Left kidney (tissue), 2 donors: Measurements from ENCODE around the gene GPC5. TPM values are rescaled to one million over a fixed set of nuclear protein-coding genes. Genes with fewer than 3 reads are reported as not detected.
"Not testable (repeated sequence)": the region's sequence is repeated elsewhere in the genome, so short reads cannot be mapped to it uniquely, and the experiment has no call there.

Experiments used
- DNase-seq: peaks from one replicate; pipeline ENCODE4 v3.0.0-alpha.2; 2013
- polyA plus RNA-seq: library from polyadenylated mRNA; unstranded; fragments of 120-200 nt; gene quantifications from one replicate; pipeline ENCODE4 v1.2.1, GENCODE V29; 2013; ENCODE audit not compliant: insufficient read length

Gene GPC5
- polyA plus RNA-seq, 1 donor = 5.1 TPM

GRCh38 chr13:91889641-91890040, 491.2 kb downstream of the GPC5 start:
- DNase-seq = no peak

- DNase-seq = no peak
Observed at GRCh38 chr13:91891141-91891540, 492.7 kb downstream of the GPC5 start.

- DNase-seq = no peak
Observed at GRCh38 chr13:91893040-91893439, 494.6 kb downstream of the GPC5 start.

GRCh38 chr13:91894316-91894715, 495.9 kb downstream of the GPC5 start:
- DNase-seq = peak; percentile 4

DNA sequence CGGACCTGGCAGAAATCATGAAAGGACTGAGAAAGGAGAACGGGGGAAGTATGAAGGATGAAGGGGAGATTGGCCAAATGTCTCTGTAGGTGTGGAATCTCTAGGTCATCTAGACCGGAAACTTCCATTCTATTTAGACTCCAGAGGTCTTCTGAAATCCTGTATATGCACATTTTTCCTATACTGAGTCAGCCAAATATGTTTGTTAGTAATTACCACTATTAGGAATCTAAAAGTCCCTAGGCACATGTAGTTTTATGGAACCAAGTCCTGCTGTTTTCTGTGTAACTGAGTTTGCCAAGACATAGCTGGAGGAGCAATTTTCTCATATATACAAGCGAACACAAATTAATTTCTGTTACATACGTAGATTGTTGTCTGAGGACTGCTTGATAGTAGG, 498.1 kb downstream of the GPC5 start:
- no peak for DNase-seq

GRCh38 chr13:91898986-91899385, 500.6 kb downstream of the GPC5 start:
- DNase-seq = not testable (repeated sequence)

DNA sequence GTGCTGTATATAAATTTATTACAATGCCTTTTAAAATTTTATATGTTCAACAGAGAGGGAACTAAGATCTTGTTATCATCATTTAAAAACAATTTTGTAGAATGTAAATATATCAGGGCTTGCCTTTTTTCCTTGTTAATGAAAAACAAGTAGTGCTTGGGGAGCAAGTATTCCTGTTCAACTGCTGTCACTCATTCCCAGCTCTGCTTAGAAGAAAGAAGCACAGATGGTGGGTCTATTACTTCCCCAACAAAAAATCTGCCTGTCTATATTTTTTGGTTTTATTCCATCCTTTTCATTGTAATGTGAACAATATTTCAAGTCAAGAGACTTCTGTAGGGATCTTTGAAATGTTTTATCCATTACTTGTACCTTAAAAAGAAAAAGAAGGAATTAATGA, 503.9 kb downstream of the GPC5 start:
- DNase-seq = no peak

GRCh38 chr13:91904005-91904404, 505.6 kb downstream of the GPC5 start:
- no peak for DNase-seq

- DNase-seq = no peak
Observed at GRCh38 chr13:91904597-91904996, 506.2 kb downstream of the GPC5 start.

DNA sequence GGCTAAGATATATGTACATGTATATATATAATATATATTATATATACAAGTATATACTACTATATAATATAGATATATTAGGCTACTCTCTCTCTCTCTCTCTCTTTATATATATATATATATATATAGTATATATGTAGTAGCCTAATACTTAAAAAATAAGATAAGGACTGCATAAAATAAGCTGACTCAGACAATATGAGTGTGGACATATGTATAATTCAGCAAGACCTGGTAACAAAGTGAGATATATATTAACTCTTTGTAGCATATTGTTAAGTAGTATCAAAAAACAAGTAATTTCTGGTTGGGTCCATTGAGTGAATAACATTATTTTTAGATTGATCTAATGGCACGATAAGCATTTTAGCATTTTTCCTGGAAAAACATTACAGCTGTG, 509.0 kb downstream of the GPC5 start:
- DNase-seq = no peak

- DNase-seq = no peak
Observed at GRCh38 chr13:91909617-91910016, 511.2 kb downstream of the GPC5 start.

DNA sequence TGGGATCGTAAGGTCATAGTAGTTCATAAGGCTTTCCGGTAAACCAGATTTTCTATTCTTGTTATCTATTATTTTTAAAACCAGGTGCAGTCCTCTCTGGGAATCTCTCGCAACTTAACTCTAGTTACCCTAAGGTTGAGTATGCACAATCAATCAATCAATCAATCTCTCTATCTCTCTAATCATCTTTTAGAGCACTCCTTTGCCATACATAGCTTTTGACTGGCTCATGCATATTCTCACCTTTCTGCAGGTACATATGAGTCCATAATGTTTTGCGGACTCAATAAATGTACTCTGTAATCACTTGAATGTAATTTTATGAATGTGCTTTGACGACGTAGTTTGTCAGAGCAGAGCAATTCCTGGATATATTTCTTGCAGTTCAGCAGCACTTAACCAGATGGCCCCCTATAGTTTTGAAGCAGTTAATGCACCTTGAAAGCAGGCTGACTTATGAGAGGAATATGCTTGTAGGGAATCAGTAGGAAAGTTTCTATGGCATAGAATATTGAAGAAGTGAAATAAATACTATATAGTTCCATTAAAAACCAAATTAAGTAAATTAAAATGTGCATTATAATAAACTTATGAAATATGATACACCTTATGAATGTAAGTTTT, 524.7 kb downstream of the GPC5 start:
- no peak for DNase-seq

DNA sequence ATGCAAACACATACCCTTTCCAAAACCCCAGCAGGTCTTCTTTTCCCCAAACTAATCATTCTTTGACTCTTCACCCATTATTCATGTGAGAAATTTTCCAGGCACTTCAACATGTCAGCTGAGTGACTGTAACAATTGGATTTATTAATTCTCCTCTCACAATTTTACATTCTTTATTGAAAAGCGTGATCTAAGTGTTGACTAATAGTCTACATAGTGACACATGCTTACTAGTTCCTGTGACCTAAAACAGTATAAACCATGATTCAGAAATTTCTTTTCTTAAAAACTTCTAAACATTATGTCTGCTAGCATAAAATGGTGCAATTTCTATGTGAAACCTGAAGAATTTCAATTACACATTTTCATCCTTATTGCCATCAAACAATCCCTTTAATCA, 532.3 kb downstream of the GPC5 start:
- no peak for DNase-seq

DNA sequence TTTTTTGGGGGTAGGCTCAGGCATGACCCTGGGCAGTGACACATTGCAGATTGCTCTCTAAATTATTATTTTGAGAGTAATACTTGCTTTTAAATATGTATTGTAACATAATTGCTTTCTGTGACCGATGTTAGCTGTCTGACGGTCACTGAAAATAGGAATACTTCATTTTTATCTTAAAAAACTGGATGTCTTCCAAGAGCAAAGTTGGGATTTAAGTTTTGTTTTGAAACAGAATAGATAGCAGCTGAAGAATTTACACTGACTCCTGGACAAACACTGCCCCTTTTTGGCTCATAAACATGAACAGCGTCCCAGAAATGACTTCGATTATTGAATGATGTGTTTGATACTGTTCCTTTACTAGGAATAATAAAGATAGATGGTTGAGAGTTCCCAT, 535.9 kb downstream of the GPC5 start:
- DNase-seq = no peak

DNA sequence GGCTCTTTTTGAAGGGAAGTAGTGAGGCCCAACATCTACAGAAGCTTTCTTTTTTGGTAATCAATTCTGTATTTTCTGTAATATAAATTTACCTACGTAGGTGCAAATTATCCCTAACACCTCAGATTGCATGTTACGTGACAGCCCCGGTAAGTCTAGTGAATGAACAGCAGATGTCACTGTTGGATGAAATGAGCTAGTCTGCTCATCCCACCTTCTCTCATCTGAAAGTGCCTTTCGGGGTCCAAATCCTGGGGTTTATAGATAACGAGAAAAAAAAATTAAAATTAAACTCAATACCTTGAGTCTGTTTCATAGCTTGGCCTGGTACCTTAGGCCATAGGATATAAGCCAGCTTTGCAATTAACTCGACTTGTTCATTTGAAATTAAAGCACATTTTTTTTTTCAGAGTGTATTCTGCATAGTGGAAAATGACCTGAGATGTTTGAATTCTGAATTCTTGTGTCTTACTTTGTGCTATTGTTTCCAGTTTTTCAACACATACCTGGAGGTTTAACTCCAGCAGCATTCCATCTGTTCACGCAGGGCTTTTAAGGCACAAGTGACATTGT, 548.2 kb downstream of the GPC5 start:
- peak; percentile 26 for DNase-seq

GRCh38 chr13:91948736-91949135, 550.3 kb downstream of the GPC5 start:
- no peak for DNase-seq

DNA sequence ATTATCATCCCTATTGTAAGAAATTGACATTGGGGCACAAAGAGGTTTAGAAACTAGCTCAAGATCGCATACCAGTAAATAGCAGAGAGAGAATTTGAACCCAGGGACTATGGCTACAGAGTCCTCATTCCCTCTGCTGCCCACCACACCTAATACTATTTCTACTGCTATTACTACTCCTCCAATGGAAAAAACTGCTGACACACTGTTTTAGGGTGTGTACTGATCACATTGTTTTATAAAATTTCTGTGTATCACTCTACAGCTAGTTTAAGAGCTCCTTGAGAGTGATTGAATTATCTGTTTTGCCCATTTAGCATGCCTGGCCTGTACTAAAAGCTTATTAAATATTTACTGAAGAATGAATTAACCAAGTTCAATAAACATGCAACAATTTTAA, 552.4 kb downstream of the GPC5 start:
- DNase-seq = no peak

DNA sequence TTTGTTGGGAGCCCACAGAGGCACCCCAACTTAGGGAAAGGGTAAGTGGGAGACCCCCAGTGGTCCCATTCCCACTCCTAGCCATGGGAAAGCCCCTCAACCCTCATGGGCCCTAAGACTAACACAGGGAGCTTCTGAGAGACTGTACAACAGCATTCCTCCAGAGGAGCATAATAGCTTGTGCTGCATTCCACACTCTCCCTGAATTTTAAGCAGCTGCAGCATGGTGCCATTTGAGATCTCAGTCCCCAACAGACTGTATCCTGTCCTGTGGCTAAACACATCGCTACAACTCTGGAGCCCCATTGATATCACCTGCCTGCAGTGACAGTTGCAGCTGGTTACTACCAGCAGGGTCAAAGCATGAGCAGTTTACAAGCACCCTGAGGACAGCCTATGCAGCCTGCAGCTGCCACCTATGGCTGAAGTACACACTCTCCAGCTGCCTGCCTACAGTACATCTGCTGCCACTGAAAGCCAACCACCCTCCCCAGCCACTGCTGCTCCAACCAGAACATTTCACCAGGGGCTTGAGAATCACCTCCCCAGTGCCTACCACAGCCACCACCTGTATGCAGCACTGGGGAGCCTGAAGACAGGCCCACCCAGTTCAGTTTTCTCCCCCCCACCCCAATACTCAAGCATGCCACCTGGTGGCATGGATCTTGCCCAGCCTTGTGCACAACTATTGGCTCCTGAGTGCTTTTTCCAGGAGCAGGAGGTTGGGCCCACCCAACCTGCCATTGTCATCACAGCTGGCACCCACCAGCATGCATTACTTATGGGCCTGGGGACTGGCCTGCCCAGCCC, 557.3 kb downstream of the GPC5 start:
- no peak for DNase-seq

- no peak for DNase-seq
Observed at GRCh38 chr13:91960947-91961346, 562.5 kb downstream of the GPC5 start.

DNA sequence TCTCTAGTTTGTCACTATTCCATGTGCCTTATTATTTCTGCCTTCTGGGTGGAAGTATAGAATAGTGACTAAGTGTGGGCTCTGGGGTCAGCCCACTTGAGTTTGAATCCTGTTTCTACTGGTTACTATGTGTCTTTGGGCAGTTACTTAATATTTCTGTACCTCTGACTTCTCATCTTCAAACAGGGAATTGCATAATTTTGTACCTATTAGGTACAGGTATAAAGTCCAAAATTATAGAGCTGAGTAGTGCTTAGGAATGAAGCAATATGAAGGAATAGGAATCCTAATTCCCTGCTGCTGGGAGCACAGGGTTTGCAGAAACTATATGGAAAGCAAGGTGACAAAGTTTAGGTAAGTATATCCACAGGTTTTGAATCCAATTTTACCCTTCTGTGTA, 564.5 kb downstream of the GPC5 start:
- DNase-seq = no peak

DNA sequence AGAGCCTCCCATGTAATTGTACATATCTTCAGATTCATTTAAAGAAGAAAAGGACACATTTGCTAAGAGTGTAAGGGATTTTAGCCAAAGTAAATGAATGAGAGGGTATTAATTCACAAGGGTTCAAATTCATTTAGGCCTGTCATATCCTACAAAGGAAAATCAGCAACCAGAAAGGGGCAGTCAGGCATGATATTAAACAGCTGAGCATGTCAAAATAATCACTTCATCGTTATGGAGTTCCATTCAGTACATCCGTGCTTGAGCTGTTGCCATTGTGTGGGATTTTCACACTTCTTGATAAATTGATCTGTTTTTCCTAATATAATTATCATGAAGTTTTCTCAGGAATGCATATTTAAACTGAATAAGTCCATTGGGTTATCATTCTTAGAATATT, 567.1 kb downstream of the GPC5 start:
- no peak for DNase-seq

DNA sequence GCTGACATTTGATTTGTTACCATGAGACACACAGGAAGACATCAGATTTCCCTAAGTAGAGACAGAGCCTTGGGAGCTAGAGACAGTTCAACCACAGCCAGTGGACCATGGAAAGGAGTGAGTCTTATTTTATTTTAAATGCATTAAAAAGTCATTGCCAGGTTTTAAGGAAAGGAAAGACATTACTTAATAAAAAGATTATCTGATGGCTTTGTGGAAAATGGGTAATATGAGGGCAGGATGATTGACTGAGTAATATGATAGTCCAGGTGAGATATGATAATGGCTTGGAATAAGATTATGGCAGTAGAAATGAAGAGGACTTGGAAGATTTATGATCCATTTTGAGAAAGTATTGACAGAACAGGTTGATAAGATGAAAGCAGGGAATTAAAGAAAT, 580.1 kb downstream of the GPC5 start:
- DNase-seq = no peak

DNA sequence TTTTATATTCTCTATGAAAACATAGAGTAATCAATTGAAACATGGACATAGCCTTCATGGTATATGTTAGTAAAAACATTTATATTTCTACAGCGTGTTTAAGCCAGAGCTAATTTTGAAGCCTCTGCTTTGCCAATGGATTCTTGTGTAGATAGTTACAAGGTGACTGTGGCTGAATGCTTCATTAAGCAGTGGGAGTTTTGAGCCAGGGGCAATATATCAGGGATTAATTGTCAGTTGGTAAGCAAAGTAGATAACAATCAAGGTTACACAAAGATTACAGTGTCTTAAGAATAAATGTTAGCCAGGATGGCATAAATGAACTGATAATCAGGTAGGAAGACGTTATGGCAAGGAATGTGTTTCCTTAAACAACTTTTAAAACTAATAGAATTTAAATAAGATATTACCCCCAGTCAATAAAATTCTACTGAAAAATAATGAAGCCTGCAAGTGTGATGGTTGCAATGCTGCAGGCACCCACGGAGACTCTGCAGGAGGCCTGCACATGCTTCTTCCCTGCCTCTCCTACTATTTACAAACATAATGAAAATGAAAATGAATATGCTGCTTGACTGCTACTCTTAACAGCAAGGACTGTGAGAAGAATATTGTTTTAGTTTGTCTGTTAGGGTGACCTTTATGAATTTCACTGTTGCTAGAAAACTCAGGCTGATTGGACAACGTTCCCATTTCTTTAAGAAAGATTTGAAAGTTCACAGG, 588.5 kb downstream of the GPC5 start:
- DNase-seq = no peak
